GM13977 (cell line): Measurements from ENCODE around the gene ZNF770.
A peak's percentile ranks its signal among the peaks of the same experiment; 100 is the strongest.

Experiments used
- DNase-seq: peaks from one replicate; pipeline ENCODE4 v3.0.0; 2012; ENCODE audit warnings: low spot score
- in situ Hi-C: fragments of 300-500 bp; cut with MboI; formaldehyde crosslinking; loops from one replicate; pipeline ENCODE4 v1.12.0; 2022; ENCODE audit warnings: low sequenced_read_pairs, low pct_unique_long_range_greater_than_20kb, mixed read lengths, inconsistent platforms; ENCODE audit not compliant: unreplicated experiment
- TF ChIP-seq, protein P1 (sequence below): IDR thresholded peaks from 2 replicates; pipeline ENCODE4 v1.5.1; 2012; ENCODE audit warnings: mild to moderate bottlenecking, control low read depth; ENCODE audit not compliant: insufficient read depth; ENCODE audit errors: extremely low read depth, missing control alignments

Gene ZNF770

DNA sequence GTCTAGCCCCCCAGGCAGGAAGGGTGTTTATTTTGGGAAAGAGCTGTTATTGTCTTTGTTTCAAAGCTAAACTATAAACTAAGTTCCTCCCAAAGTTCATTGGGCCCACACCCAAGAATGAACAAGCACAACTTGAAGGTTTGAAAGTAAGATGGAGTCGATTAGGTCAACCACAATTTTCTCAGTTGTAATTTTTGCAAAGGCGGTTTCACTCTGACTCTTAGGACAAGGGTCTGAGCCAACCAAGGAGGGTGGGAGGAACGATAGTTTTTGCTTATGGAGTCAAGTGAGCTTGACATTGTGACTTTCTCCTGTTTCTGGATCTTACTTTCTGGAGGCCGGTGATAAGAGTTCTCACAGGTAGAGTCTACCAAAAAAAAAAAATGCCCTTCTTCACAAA is 5.8 kb upstream of the ZNF770 start:
- TF ChIP-seq, protein P1, sequence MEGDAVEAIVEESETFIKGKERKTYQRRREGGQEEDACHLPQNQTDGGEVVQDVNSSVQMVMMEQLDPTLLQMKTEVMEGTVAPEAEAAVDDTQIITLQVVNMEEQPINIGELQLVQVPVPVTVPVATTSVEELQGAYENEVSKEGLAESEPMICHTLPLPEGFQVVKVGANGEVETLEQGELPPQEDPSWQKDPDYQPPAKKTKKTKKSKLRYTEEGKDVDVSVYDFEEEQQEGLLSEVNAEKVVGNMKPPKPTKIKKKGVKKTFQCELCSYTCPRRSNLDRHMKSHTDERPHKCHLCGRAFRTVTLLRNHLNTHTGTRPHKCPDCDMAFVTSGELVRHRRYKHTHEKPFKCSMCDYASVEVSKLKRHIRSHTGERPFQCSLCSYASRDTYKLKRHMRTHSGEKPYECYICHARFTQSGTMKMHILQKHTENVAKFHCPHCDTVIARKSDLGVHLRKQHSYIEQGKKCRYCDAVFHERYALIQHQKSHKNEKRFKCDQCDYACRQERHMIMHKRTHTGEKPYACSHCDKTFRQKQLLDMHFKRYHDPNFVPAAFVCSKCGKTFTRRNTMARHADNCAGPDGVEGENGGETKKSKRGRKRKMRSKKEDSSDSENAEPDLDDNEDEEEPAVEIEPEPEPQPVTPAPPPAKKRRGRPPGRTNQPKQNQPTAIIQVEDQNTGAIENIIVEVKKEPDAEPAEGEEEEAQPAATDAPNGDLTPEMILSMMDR: no peak
- in situ Hi-C loops: no loop called here
- peak; percentile 82 for DNase-seq

DNA sequence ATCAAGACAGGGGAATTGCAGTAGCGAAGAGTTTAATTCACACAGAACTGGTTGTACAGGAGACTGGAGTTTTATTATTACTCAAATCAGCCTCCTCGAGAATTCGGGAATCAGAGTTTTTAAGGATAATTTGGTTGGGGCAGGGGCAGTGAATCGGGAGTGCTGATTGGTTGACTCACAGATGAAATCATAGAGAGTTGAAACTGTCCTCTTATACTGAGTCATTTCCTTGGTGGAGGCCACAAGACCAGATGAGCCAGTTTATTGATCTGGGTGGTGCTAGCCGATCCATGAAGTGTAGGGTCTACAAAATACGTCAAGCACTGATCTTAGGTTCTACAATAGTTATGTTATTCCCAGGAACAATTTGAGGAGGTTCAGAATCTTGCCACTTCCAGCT is 5.3 kb upstream of the ZNF770 start:
- peak; percentile 31 for DNase-seq
- TF ChIP-seq, protein P1: no peak
- in situ Hi-C loops: no loop called here

DNA sequence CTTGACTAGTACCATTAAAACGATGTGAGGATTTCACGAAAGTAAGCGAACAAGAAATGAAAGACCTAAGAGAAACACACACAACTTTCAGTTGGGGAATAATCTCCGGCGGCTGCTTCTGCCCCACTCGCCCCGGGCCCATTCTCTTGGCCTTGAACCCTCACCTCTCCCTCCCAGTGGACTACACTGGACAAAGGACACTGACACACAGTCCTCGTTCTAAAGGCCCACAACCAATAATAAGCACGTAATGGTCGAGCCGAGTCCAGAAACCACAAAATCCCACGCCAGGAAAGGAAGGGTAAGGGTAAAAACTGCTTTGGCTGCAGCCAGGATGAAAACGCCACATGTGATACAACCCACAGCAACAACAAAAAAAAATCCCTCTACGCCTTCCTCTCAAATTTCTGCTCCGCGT is 469 bp downstream of the ZNF770 start:
- in situ Hi-C loops: no loop called here
- peak; percentile 28 for DNase-seq
- TF ChIP-seq, protein P1: no peak

DNA sequence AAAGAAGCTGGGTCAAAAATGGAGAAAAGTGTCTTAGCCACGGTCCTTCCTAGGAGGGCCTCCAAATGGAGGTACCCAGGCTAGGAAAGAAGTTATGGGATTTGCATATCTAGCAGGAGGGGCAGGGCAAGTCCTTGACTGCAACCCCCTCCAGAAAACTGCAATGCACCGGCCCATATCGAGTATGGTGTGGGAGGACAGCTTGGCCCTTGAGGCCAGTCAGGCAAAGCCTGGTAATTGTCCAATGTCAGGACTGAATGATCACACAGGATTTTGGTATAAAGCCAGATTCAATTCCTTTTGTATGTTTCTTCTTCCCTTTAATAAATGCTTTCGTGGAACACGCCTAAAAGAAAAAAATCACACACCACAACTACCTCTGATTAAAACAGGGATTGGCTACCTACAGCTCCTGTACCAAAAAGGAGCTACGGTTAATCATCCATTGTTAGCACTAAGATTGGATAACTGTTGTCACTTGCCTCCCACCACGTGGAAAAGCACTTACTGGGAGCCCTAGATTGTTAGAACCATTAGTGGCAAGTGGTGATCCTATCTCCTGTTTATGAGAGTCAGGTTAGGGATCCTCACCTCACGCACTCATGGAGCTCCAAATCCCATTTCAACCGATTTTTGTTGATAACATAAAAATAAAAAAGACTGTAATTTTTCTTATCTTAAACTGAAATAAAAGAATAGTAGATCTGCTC is 1.2 kb downstream of the ZNF770 start:
- in situ Hi-C loops: no loop called here
- no peak for DNase-seq
- TF ChIP-seq, protein P1: no peak

DNA sequence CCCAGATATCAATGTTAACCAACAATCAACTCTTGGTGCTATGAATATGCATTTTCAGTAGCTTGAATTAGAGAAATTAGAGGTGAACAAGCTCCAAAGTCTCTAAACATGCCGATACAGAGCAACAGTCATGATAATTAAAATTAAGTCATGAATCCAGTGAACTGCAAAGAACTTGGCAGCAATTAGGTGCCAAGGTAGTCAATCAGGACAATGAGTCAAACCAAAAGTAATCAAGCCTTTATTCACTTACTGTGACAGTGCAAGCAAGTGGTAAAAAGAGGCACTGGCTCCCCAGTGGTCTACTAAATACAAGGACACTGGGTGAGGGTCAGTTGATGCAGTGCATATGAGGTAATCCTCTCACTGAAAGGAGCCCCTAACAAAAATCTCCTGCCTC is 1.8 kb downstream of the ZNF770 start:
- TF ChIP-seq, protein P1: no peak
- in situ Hi-C loops: no loop called here
- no peak for DNase-seq

DNA sequence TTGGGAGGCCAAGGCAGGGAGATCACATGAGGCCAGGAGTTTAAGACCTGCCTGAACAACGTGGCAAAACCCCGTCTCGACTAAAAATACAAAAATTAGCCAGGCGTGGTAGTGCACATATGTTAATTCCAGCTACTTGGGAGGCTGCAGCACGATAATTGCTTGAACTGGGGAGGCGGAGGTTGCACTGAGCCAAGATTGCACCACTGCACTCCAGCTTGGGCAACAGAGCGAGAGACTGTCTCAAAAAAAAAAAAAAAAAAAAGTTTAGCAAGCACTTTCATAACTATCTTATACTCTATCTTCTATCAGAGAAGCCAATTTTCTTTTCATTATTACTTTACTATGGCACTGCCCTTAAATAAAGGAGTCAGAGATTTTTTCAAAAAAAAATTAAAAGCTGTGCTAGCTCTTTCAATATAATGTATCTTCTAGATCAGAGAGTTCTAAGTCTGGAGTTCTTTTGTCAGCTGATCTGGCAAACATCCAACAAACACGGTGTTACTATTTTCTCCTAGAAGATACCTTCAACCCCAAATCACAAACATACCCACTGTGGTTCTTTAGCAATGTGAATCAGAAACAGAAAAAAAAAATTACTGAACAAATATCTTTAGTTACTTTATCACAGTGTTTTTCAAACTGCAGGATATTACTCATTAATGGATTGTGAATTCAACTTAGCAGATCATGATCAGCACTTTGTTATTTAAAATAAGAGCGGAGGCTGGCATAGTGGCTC is 3.0 kb downstream of the ZNF770 start:
- TF ChIP-seq, protein P1: no peak
- DNase-seq: no peak
- in situ Hi-C loops: no loop called here
